Activated CD8-positive, alpha-beta memory T cell treated with anti-CD3 and anti-CD28 coated beads, Interleukin-2, amount 50 U/mL, for 4 hours (primary cell): Measurements from ENCODE around the gene COL4A2.
"Not testable (repeated sequence)": the region's sequence is repeated elsewhere in the genome, so short reads cannot be mapped to it uniquely, and the experiment has no call there.

Source experiments
- DNase-seq: peaks from one replicate; pipeline ENCODE4 v3.0.0-alpha.2; 2020

The COL4A2 gene

DNA sequence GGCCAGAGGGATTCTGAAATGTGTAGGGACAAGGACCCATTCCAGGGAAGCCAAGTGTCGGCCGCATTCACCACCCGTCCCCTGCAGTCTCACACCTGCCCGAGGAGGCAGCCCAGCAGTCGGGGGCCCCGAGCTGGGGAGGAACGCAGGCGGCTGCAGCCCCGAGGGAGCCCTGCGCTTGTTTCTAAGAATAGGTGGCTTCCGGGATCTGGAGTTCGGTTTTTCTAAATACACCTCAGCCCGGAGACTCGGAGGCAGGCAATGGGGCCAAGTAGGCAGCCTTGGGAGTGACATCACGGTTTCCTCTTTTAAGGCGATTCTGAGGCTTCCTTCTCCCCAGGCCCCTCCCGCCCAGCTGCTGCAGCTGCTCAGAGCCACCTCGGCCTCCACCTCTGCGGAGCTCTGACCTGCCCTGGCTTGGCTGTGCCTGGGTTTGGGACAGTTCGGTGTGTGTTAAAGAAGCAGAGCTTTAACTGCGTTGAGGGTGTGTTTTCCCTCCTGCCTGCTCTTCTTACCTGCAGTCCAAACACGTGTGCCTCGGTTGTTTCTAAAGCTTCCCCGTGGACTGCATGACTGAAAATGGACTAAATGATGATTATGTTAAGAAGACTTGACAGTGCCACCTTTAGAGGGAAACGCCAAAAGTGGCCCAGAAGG is 80.5 kb downstream of the COL4A2 start:
- DNase-seq = no peak

DNA sequence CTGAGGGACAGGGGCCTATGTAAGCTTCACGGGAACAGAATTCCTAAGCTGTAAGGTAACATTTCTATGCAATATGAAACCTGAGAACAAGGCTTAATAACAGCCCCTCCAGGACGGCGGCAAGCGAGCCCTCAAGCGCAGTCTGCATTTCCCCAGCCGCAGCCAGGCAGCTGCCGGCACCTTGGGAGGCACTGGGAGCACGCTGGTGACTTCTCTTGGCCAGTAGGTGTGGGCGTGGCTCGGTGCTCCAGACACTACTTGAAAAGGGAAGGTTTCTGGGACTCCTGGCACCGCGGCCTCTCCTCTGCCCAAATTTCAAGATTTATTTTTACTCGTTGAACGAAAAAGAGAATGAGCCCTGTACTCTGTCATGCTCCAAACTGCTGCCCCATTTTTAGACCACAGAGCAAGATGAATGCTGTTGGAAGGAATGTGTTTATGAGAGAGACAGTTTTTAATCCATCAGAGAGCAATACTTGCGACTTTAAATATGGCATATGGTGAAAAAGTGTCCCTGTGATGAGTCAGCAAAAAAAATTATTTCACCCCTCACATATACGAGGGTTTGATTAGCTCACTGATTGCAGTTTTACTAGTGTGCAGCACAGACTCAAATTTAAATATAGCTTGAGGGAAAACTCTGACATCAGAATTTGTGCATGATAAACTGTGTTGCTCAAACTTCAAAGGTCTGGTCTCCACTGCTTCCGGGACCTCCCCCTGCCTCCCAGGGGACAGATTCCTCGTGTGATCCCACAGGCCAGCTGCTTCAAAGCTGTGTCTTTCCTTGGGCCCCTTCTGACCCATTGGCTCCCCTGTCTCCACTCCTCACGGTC is 81.2 kb downstream of the COL4A2 start:
- no peak for DNase-seq

DNA sequence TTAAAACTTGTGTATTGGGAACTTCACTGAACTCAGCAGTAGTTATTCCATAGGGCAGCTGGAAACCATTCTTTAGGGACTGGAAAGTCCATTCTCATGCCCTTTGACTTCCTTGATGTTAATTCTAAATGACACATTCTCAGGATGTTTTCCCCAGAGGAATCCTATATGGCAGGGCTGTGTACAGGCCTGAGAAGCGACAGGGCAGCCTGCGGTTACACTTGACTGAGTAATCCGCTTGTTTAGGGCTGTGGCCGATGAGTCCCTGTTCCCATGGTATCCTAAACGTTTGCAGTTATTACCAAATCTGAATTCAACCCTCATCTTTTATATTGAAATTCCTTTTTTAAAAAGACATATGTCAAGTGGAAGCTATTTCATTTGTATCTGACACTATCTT is 83.5 kb downstream of the COL4A2 start:
- DNase-seq = no peak

DNA sequence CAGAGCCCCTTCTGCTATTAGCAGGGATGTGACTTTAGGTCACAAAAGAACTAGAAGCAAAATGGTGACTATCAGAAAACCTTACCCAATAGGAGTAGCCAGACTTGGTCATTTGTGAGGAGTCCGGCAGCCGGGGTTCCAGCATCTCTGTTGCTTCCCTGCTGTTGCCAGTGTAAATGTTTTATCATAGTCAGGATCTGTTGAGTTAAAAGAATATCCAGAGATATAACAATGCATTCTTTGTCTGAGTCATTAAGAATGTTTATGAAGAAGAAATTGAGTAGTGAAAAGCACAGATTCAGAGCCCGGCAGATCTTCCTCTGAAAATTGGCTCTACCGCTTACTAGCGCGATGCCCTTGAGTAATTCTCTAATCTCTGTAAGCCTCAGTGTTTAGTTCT is 84.2 kb downstream of the COL4A2 start:
- DNase-seq = no peak

DNA sequence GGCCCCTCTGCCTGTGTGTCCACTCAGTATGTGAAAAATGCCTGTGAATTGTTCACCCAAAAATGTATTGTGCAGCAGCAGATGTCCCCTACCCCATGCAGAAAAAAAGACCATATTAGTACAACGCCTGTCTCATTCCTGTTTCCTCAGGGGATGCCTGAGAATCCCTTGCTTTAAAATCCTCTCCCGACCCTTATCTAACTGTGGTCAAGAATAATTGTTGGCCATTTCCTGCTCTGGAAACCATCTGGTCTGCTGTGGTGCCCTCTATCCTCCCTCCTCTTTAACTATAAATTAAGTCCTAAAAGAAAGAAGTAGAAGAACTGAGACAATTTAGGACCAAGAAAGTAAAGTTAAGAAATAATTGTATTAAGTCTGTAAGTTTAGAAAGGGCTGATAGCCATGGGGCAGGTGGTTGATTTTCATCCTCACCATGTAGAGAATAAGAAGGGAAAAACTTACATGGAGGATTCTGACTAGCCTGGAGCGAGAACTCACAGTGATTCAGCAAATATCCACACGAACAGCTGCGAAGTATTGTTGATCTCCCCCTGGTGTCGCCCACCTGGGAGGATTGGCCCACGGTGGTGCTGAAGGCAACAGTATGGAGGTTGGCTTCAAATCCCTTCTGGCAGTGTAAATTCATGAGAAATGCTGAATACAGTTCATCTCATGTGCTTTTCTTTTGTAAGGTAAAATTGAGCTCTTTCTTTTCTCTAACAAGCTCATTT is 85.6 kb downstream of the COL4A2 start:
- no peak for DNase-seq

DNA sequence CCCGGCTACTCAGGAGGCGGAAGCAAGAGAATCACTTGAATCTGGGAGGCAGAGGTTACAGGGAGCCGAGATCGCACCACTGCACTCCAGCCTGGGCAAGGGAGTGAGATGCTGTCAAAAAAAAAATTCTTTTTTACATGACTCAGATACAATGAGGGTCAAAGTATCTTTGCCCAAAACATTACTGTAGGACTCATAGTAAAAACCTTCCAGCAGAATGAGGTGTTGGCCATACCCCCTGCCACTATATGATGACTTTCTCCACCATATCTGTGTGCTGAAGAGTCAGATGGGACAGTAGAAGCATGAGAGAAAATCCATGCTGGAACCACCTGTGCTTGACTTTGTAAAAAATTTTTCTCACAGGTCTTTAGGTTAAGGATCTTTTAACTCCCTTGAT is 86.7 kb downstream of the COL4A2 start:
- DNase-seq = no peak

DNA sequence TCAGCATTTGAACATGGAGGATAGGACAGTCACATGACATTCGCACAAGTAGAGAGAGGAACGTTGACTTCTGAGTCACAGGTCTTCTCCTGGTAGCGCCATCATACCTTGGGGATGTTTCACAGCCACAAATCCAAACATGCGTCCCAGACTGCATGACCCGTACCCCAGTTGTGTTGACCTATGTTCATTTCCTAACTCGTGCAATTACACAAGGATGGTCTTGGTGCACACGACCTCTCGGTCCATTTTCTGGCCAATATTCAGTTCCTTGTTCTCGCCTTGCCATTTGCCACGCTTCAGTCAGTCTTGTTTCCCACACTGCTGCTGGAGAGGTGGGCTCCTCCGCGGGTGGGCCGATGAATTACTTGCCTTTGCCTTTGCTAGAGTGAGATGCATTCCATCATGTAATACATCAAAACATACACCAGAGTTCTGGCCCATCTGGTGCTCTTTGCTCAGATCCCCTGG is 87.3 kb downstream of the COL4A2 start:
- DNase-seq = no peak

DNA sequence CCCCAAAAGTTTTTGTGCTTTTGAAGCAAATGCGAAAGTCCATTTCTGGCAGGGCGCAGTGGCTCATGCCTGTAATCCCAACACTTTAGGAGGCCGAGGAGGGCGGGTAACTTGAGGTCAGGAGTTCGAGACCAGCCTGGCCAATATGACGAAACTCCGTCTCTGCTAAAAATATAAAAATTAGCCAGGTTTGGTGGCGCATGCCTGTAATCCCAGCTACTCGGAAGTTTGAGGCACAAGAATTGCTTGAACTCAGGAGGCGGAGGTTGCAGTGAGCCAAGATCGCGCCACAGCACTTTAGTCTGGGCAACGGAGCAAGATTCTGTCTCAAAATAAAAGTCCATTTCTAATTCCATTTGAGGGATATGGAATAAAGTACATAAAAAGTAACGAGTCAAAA is 88.5 kb downstream of the COL4A2 start:
- DNase-seq = not testable (repeated sequence)

DNA sequence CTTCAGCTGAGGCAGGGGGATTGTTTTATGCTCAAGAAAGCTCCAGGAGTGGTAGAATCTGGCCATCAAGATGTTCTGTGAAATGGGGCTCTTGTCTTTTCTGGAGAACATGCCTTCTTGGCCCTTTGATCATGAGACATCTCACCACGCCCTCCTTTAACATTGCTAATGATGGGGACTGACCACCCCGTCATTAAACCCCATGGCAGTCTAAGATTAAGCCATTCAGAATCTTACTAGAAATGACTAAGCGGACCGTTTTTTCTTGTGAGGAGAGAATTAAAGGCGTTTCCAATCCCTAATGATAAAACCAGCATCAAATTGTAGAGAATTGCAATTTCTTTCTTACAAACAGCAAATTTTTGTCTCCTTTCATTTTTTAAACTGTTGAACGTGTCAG is 89.4 kb downstream of the COL4A2 start:
- no peak for DNase-seq

DNA sequence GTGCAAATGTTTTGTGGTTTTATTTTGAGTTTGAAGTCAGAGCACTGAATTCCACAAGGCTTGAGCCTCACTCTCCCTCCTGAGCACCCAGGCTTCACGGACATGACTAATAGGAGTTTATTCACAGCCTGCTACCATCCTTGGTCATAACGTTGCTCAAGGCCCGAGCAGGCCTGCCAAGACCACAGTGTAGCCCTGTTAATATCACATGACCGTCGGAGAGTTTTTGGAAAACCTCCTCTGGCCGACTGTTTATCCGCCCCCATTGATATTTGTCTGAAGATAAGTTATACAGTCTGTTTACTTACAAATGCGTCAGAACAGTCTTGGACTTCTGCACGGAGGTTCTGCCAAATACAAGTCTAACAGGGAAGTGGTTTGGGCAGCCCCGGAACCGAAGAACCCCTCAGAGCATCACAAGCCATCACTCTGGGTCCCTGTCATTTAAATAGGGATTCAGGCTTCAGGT is 89.9 kb downstream of the COL4A2 start:
- DNase-seq = no peak

DNA sequence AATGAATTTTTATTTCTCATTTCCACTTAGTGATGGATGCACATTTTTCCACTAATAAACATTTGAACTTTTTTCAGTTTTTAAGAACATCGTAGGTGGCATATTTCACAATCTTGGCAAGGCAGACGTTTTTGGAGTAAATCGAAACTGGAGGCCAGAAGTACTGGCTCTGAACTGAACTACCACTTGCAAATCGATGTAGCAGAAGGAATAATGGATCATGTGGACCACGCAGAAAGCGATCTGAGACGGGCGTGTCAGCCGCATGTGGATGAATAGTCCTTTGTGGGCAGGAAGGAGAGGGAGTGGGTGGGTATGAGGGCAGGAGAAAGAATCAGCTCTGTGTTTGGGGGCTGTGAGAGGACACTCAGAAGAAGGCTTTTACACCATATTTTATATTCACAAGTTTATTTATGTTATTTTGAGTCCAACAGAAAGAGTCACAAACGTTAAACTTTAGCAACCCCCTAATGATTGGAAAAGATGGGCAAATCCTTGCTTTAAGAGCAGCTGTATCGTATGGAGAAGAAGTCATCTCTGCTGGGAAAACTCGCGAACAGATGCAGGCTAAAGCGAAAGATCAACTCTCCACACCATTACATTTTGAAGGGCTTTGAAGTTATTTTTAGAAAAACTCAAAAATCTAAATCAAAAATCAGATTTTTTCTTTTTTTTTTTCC is 90.5 kb downstream of the COL4A2 start:
- no peak for DNase-seq

DNA sequence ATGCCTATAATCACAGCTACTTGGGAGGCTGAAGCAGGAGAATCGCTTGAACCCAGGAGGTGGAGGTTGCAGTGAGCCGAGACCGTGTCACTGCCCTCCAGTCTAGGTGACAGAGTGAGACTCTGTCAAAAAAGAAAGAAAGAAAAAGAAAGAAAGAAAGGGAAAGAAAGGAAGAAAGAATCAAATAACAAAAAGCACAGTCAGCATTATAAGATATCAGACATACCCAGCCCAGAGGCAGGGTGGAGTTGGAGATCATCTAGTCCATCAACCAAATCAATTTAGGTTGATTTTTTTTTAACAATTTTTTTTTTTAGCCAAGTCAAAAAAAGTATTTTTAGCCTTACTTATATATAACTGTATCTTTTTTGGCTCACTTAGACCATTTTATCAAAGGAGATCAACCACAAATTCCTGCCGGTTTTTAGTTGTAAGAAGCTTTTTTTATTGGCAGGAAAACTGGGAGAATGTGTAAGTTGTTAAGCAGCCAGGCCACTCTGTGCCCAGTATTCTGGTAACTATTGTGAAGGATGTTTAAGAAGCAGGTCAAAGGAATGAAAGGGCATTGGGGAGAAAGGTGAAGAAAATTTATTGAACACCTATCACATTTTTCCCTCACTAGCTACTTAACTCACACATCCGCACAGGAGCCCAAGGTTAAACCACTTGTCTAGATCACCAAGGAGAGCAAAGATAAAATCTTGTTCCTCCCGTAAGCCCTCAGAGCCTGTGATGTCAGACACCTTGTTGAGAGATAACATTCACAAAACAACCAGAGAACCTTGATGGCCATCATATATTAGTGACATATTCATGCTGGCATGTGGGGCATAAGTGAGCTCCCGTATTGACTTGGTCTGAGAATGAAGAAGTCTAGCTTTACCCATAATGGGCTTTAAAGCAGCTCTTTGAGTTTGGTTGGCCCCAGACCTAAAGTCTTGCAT is 91.8 kb downstream of the COL4A2 start:
- no peak for DNase-seq

DNA sequence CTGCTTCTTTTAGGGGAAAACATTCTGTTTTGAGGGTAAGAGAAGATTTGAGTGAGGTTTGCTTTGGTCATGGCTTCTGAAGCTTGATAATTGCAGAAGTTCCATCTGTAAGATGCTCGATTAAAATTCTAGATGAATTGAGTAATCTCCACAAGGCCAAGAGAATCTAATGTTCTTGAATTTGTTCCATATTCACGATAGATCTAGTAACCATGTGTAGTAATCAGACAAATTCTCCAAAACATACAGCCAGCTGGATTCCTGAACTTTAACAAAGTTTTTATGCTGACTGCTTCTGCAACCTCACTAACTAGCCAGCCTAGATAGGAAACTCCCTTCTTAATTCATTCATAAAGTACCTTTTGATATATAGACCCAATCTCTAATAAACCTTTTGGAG is 92.7 kb downstream of the COL4A2 start:
- no peak for DNase-seq

DNA sequence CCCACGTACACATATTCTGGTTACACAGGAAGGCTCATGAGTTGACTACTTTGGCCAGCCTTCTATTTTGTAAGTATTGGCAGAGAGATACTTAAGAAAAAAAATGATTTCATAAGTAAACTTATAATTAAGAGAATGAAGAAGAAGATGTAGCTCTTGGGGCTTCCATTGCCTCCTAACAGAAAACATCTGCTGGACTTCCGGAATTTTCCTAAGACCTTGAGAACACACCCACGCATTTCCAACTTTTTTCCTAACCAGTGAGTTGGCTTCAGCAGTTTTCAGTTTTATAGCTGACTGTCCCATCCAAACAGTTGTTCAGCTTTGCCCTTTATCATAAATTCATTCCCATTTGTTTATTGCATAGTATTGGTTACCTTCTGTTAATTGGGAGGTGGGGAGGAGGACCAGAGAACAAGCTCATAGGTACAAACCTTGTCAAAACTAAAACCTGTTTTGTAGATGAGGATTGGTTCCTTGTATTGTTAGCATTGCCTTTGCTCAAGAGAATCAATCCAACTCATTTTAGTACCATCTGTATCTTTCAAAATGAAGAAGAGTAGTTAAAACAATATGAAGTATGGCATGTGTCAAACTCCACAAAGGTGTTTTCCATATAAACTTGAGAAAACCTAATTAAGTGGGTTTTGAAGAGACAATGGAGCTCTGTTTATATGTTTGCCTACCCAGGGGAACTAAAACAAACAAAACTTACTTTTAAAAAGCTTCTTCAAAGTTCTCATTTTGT is 93.9 kb downstream of the COL4A2 start:
- DNase-seq = no peak

DNA sequence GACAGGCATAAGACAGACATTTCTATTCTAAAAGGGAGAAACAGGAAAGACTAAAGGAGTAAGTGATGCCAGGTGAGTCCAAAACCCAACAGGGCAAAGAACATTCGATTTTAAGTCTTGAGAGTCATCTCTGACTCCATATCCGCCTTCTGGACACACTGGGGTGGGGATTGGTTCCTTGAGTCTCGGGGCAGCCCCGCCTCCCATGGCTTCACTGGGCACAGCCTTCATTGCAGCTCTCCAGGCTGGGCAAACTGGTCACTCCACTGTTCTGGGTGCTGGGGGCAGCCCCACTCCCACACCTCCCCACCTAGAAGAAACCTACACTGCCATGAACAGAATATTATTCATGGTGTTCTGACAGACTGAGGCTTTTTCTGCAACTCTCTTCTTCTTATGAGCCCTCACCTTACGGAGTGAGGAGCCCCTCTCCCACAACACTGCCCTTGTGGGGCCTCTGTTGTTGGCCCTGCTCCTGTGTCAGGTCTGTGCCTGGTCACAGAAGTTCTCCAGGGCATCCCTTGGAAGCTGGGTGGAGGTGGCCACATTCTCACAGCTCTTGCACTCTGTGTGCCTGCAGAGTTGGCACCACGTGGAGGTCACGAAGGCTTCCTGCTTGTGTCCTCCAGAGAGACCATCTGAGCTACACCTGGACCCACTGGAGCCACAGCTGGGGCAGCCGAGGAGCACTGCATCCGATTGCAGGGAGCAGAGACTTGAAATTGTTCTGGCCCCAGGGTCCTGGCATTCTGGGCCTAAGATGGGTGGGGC is 95.4 kb downstream of the COL4A2 start:
- no peak for DNase-seq

DNA sequence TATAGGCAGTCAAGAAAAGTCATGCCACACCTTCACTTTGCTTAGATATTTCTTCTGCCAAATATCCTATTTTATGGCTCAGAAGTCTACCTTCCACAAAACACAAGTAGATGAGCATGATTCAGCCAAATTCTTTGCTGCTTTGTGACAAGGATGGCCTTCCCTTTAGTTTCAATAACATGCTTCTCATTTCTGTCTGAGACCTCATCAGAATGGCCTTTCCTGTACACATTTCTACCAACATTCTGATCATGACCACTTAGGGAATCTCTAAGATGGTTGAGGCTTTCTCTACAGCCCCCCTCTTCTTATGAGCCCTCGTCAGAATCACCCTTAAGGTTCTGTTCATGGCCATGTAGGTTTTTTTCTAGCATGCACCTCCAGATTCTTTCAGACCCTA is 96.2 kb downstream of the COL4A2 start:
- no peak for DNase-seq

DNA sequence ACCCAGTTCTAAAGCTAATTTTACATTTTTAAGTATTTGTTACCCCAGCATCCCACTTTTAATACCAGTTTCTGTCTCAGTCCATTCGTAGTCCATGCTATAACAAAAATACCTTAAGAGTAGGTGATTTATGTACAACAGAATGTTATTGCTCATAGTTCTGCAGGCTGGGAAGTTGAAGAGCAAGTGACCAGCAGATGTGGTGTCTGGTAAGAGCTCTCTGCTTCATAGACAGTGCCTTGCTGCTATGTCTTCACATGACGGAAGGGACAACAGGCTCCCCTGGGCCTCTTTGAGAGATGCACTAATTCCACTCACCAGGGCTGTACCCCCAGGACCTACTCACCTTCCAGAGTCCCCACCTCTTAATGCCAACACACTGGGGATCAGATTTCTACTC is 96.6 kb downstream of the COL4A2 start:
- DNase-seq = no peak

DNA sequence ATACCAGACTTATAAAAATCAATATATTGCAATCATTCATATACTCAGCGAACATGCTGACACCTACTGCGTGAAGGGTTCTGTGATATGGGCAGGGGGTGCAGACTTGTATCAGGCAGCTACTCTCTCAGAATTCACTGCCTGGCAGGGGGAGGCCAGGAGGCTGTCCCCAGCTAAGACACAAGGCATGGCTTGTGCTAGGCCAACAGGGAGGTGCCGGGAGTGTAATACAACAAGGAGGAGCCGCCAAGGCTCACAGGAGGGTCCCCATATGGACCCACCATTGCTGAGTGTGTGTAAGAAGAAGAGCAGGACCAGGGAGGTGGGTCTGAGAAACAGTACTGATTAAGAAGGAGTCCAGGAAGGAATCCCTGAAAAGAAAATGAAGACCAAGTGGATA is 97.2 kb downstream of the COL4A2 start:
- DNase-seq = no peak

DNA sequence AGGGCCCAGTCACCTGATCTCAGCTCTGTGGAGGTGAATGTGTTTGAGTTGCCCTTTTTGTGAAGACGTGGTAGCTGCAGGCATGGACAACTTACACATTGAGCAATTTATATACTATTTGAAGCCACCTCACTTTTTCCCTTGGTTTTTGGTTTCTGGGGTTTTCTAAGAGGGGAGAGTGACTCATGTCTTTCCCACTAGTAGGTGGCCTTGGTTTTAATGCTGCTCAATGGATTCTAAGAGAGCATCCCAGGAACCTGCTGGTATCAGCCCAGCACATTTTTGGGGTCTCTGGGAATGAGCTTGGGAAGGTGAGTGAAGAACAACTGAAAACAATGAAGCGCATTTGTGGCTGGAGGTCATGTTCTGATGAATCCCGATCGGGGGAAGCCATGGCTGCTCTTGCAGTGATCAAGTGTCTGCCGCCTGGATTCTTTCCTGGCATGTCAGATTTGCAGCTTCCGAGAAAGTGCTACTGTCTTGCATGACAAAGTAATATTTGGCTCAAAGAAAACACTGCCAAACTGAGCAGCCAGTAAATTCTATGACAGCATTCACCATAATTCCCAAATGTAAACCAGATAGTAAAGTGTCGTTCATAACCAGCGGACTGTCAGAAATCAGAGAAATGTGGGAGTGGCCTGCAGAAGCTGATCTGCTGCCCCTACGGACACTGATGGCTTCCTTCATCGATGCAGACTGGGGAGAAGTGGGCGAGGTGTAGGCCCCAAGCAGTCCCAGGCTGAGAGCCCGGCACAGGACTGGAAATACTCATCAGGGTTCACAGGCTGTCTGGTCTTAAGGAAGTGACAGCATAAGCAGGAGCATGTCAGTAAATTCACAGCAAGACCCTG is 98.7 kb downstream of the COL4A2 start:
- DNase-seq = no peak
